ENCODE results near the gene TACC2. TPM values are rescaled to one million over a fixed set of nuclear protein-coding genes. Genes with fewer than 3 reads are reported as not detected.

TACC2 gene
- total RNA-seq, 1 donor from 2014 or later, result not detected

- Mint-ChIP-seq H3K27me3 (ENCODE audit: insufficient read depth) (no peaks in the 10 kb centered on the region), H3K36me3 (ENCODE audit: low read depth) (no peaks in the 10 kb centered on the region), H3K4me3 (no peak overlapping the region), H3K9me3 (no peaks in the 10 kb centered on the region), H3K27ac (no peak overlapping the region), H3K4me1 (ENCODE audit: low read depth) (no peaks in the 10 kb centered on the region)
- intact Hi-C loops (cut with micrococcal nuclease), result no loop called here
- DNase-seq (ENCODE audit: low spot score), result no peak
Observed at GRCh38 chr10:122139627-122140170, 150.7 kb downstream of the TACC2 start.

DNA sequence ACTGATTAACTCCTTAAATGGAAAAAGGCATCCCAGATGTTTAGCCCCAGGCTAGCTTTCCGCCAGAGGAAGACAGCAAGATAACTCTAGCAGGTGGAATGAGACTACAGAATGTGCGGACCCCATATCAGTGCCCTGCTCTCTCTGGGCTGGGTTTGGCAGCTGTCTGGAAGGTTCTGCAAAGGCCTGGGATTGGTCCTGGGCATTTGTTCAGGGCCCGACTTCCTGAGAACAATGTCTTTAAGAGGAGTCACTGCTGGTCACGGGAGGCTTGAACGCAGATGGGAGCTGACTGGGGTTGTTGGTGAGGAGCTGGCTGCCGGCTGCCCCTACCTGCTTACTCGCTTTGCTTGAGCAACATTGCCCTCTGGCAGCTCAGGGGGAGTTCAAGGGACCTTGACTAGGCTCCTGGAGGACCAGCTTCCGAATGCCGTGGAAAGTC is 151.5 kb downstream of the TACC2 start:
- intact Hi-C loops (cut with micrococcal nuclease), result no loop called here
- Mint-ChIP-seq H3K27me3 (ENCODE audit: insufficient read depth) (no peaks in the 10 kb centered on the region), H3K36me3 (ENCODE audit: low read depth) (no peaks in the 10 kb centered on the region), H3K27ac (no peak overlapping the region), H3K9me3 (no peaks in the 10 kb centered on the region), H3K4me1 (ENCODE audit: low read depth) (no peaks in the 10 kb centered on the region), H3K4me3 (no peak overlapping the region)
- DNase-seq (ENCODE audit: low spot score), result no peak

DNA sequence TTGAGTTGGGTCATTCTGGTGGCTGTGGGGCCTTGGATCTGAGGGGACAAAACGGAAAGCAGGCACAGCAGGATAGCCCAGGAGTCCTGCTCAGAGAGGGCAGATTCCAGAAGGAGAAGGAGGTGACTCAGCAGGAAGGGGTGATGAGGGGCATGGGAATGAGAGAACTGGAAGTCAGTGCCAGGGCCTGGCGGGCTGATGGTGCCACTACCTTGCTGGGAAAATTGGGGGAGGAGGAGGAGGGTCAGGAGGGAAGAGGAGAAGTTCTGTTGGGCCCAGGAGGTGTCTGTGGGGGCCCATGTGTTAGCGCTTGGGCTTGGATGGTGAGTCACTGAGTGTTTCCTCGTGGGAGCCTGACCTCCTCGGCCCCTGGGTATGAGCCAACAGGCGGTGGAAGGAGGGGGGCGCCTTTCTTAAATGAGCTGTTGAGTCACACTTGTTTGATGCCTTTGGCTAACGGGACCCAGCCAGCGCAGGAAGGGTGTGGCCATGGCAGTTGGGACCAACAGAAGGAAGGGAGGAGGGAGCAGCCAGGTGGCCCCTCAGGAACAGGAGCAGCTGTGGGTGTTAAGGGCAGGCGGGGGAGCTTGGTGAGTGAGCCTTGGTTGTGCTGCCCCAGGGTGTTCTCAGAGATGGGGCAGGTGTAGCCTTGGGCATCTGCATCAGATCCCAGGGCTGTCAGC is 152.1 kb downstream of the TACC2 start:
- H3K9me3 Mint-ChIP-seq, result no peaks in the 10 kb centered on the region
- no peak for DNase-seq (ENCODE audit: low spot score)
- H3K27me3 Mint-ChIP-seq (ENCODE audit: insufficient read depth), result no peaks in the 10 kb centered on the region
- H3K36me3 Mint-ChIP-seq (ENCODE audit: low read depth), result no peaks in the 10 kb centered on the region
- no peak overlapping the region for H3K27ac Mint-ChIP-seq
- H3K4me1 Mint-ChIP-seq (ENCODE audit: low read depth), result no peaks in the 10 kb centered on the region
- H3K4me3 Mint-ChIP-seq, result no peak overlapping the region
- intact Hi-C loops (cut with micrococcal nuclease), result no loop called here

- no peaks in the 10 kb centered on the region for H3K4me1 Mint-ChIP-seq (ENCODE audit: low read depth)
- H3K27me3 Mint-ChIP-seq (ENCODE audit: insufficient read depth), result peaks cover 2% of the 10 kb centered on the region
- H3K36me3 Mint-ChIP-seq (ENCODE audit: low read depth), result no peaks in the 10 kb centered on the region
- no peak for DNase-seq (ENCODE audit: low spot score)
- no peak overlapping the region for H3K27ac Mint-ChIP-seq
- no peak overlapping the region for H3K4me3 Mint-ChIP-seq
- intact Hi-C loops (cut with micrococcal nuclease), result no loop called here
- H3K9me3 Mint-ChIP-seq, result no peaks in the 10 kb centered on the region
Observed at GRCh38 chr10:122141821-122142640, 153.1 kb downstream of the TACC2 start.

DNA sequence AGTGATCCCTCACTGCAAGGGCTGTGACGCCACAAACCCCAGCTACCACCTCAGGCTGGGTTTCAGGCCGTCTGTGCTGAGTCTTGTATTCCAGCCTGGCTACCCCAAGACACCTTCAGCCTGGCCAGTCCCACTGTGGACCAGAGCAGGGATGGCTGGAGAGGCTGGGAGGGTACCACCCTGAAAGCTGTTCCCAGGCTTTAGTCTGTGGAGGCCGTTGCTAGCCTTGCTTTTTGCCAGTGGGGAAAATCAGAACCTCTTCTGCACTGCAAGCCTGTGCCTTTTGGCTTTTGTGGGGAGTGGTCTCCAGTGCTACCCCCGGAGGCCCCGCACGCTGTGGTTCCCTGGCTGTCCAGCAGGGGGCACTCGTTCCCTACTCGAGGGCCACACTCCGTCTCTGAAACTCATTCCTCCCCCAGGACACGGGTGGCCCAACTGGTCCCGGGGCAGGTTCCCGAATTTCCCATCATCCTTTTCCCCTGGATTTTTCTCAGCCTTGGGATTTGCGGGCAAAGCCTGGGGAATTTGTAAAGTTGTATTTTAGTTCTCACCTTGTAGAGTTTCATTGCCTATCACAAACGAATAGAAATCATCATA is 153.8 kb downstream of the TACC2 start:
- no peak for DNase-seq (ENCODE audit: low spot score)
- no peaks in the 10 kb centered on the region for H3K4me1 Mint-ChIP-seq (ENCODE audit: low read depth)
- no peak overlapping the region for H3K4me3 Mint-ChIP-seq
- no peak overlapping the region for H3K27ac Mint-ChIP-seq
- H3K9me3 Mint-ChIP-seq, result no peaks in the 10 kb centered on the region
- intact Hi-C loops (cut with micrococcal nuclease), result no loop called here
- no peaks in the 10 kb centered on the region for H3K36me3 Mint-ChIP-seq (ENCODE audit: low read depth)
- peaks cover 2% of the 10 kb centered on the region for H3K27me3 Mint-ChIP-seq (ENCODE audit: insufficient read depth)

GRCh38 chr10:122143238-122143841 is 154.4 kb downstream of the TACC2 start:
- Mint-ChIP-seq H3K27ac (no peak overlapping the region), H3K27me3 (ENCODE audit: insufficient read depth) (peaks cover 2% of the 10 kb centered on the region), H3K36me3 (ENCODE audit: low read depth) (no peaks in the 10 kb centered on the region), H3K4me3 (no peak overlapping the region), H3K9me3 (no peaks in the 10 kb centered on the region), H3K4me1 (ENCODE audit: low read depth) (no peaks in the 10 kb centered on the region)
- intact Hi-C loops (cut with micrococcal nuclease), result no loop called here
- no peak for DNase-seq (ENCODE audit: low spot score)

DNA sequence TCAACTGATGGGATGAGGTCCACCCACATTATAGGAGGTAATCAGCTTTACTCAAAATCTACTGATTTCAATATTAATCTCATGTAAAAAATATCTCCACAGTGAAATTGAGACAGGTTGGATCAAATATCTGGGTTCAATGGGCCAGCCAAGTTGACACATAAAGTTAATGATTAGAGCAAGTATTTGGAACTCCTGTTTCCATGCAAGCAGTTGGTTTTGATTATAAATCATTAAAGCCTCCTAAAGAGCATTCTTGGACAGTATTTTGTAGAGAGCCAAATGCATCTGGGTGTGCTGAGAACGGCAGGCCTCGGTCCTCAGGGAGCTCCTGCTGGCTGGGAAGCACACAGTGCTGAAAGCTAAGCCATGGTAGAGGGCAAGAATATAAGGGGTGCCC is 155.2 kb downstream of the TACC2 start:
- no peak overlapping the region for H3K27ac Mint-ChIP-seq
- intact Hi-C loops (cut with micrococcal nuclease), result no loop called here
- no peaks in the 10 kb centered on the region for H3K36me3 Mint-ChIP-seq (ENCODE audit: low read depth)
- H3K27me3 Mint-ChIP-seq (ENCODE audit: insufficient read depth), result peaks cover 2% of the 10 kb centered on the region
- H3K9me3 Mint-ChIP-seq, result no peaks in the 10 kb centered on the region
- no peak for DNase-seq (ENCODE audit: low spot score)
- no peak overlapping the region for H3K4me3 Mint-ChIP-seq
- no peaks in the 10 kb centered on the region for H3K4me1 Mint-ChIP-seq (ENCODE audit: low read depth)

GRCh38 chr10:122145113-122145512 is 156.2 kb downstream of the TACC2 start:
- DNase-seq (ENCODE audit: low spot score), result no peak
- Mint-ChIP-seq H3K4me3 (no peak overlapping the region), H3K36me3 (ENCODE audit: low read depth) (no peaks in the 10 kb centered on the region), H3K27me3 (ENCODE audit: insufficient read depth) (peaks cover 2% of the 10 kb centered on the region), H3K4me1 (ENCODE audit: low read depth) (no peaks in the 10 kb centered on the region), H3K27ac (no peak overlapping the region), H3K9me3 (no peaks in the 10 kb centered on the region)
- intact Hi-C loops (cut with micrococcal nuclease), result no loop called here

DNA sequence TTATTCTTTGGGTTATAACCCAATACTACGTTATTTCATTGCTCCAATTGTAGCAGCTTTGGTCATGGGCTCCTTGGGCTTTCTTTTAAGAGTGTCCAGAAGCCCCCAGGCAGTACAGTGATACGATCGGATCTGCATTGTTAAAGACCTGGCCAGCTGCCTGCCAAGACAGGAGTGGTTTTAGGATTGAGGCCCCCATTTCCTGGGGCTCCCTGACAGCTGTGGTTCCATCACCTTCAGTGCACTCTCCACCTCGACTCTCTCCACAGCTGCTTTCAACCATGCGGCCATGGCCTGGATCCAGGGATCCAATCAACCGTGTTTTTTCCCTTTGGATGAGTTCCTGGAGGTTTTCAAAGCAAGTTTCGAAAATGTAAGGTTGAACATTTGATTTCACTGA is 158.7 kb downstream of the TACC2 start:
- intact Hi-C loops (cut with micrococcal nuclease), result no loop called here
- no peak overlapping the region for H3K4me3 Mint-ChIP-seq
- no peaks in the 10 kb centered on the region for H3K36me3 Mint-ChIP-seq (ENCODE audit: low read depth)
- H3K9me3 Mint-ChIP-seq, result no peaks in the 10 kb centered on the region
- H3K4me1 Mint-ChIP-seq (ENCODE audit: low read depth), result no peaks in the 10 kb centered on the region
- no peak for DNase-seq (ENCODE audit: low spot score)
- H3K27ac Mint-ChIP-seq, result no peak overlapping the region
- peaks cover 3% of the 10 kb centered on the region for H3K27me3 Mint-ChIP-seq (ENCODE audit: insufficient read depth)

GRCh38 chr10:122148876-122149560 is 160.1 kb downstream of the TACC2 start:
- intact Hi-C loops (cut with micrococcal nuclease), result no loop called here
- peaks cover 4% of the 10 kb centered on the region for H3K27me3 Mint-ChIP-seq (ENCODE audit: insufficient read depth)
- H3K4me3 Mint-ChIP-seq, result no peak overlapping the region
- no peaks in the 10 kb centered on the region for H3K9me3 Mint-ChIP-seq
- H3K4me1 Mint-ChIP-seq (ENCODE audit: low read depth), result no peaks in the 10 kb centered on the region
- H3K27ac Mint-ChIP-seq, result no peak overlapping the region
- no peaks in the 10 kb centered on the region for H3K36me3 Mint-ChIP-seq (ENCODE audit: low read depth)
- DNase-seq (ENCODE audit: low spot score), result no peak

- Mint-ChIP-seq H3K9me3 (no peaks in the 10 kb centered on the region), H3K36me3 (ENCODE audit: low read depth) (no peaks in the 10 kb centered on the region), H3K27ac (no peak overlapping the region), H3K27me3 (ENCODE audit: insufficient read depth) (peaks cover 5% of the 10 kb centered on the region), H3K4me1 (ENCODE audit: low read depth) (no peaks in the 10 kb centered on the region), H3K4me3 (no peak overlapping the region)
- DNase-seq (ENCODE audit: low spot score), result no peak
- intact Hi-C loops (cut with micrococcal nuclease), result no loop called here
Observed at GRCh38 chr10:122149561-122150505, 160.9 kb downstream of the TACC2 start.
